ENCODE measurements around the gene TRIOBP.

DNA sequence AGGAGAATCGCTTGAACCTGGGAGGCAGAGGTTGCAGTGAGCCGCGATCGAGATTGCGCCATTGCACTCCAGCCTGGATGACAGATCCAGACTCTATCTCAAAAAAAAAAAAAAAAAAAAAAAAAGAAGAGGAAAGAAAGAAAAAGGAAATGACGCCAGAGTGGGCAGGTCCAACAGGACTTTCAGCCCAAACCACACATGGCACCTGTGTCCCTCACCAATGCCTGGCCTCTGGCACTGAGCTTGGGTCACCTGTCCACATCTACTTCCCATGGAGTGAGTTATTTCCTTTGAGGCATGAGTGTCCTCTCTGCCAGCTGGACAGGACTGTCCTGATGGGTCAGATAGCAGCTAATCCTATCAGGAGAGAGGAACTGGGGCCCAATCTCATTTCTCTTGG, 95.6 kb downstream of the TRIOBP start:
- TF ChIP-seq, protein P1, sequence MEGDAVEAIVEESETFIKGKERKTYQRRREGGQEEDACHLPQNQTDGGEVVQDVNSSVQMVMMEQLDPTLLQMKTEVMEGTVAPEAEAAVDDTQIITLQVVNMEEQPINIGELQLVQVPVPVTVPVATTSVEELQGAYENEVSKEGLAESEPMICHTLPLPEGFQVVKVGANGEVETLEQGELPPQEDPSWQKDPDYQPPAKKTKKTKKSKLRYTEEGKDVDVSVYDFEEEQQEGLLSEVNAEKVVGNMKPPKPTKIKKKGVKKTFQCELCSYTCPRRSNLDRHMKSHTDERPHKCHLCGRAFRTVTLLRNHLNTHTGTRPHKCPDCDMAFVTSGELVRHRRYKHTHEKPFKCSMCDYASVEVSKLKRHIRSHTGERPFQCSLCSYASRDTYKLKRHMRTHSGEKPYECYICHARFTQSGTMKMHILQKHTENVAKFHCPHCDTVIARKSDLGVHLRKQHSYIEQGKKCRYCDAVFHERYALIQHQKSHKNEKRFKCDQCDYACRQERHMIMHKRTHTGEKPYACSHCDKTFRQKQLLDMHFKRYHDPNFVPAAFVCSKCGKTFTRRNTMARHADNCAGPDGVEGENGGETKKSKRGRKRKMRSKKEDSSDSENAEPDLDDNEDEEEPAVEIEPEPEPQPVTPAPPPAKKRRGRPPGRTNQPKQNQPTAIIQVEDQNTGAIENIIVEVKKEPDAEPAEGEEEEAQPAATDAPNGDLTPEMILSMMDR (conservative IDR thresholded peaks at IDR 0.05) = no peak
- TF ChIP-seq EZH2 (IDR thresholded peaks at IDR 0.05; ENCODE audit: low read depth) = no peak

Measured in PC-9 (cell line).